Right lobe of liver (tissue), 4 donors: ENCODE data around the gene TMEM72.

Experiments
- POLR2A ChIP-seq: fragments of 450-650 bp; IDR thresholded peaks from one replicate; pipeline ENCODE4 v1.6.1; 2017; ENCODE audit warnings: antibody characterized with exemption, mild to moderate bottlenecking
- TF ChIP-seq, protein P1 (sequence below), 4 donors: fragments of 200-600 bp in 3 of 4; fragments of 450-650 bp in 1 of 4; IDR thresholded peaks; one replicate each; pipeline versions ENCODE4 v1.5.1 to v1.8.0; 2016 to 2022; ENCODE audit warnings: antibody characterized with exemption in 4 of 4, mild to moderate bottlenecking in 2 of 4
- donor health status: DM: no; HTN: no; CAD: no.
- donor health status: DM: no; HTN: no; CAD: no.
- donor health status: DM: no; HTN: yes; CAD: no.

DNA sequence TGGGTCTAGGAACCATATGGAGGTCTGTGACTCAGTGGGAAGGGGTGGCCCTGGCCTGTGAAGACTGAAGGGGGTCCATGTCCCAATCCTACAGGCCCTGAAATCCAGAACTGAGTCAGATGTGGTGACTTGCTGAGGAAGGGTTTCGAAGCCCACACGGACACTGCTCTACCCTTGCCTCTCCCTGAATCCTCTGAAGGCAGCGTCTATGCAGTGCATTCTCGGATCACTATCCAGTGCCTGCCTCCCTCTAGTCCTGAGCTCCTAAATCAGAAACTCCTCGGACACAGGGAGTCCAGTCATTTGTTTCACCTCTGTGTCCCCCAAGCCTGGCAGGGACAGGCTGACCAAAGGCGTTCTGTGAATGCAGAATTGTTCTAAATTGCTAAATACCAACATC is 25.4 kb upstream of the TMEM72 start:
- TF ChIP-seq, protein P1, sequence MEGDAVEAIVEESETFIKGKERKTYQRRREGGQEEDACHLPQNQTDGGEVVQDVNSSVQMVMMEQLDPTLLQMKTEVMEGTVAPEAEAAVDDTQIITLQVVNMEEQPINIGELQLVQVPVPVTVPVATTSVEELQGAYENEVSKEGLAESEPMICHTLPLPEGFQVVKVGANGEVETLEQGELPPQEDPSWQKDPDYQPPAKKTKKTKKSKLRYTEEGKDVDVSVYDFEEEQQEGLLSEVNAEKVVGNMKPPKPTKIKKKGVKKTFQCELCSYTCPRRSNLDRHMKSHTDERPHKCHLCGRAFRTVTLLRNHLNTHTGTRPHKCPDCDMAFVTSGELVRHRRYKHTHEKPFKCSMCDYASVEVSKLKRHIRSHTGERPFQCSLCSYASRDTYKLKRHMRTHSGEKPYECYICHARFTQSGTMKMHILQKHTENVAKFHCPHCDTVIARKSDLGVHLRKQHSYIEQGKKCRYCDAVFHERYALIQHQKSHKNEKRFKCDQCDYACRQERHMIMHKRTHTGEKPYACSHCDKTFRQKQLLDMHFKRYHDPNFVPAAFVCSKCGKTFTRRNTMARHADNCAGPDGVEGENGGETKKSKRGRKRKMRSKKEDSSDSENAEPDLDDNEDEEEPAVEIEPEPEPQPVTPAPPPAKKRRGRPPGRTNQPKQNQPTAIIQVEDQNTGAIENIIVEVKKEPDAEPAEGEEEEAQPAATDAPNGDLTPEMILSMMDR (IDR thresholded peaks at IDR 0.05) = no peak
- no peak for TF ChIP-seq POLR2A
